Karpas-422 (cell line): ENCODE data around the gene REXO4. TPM values are rescaled to one million over a fixed set of nuclear protein-coding genes. Genes with fewer than 3 reads are reported as not detected.

Source experiments
- DNase-seq: peaks from one replicate; pipeline ENCODE4 v3.0.0-alpha.2; 2015
- H2AFZ ChIP-seq: fragments of 200-600 bp; sonication (generic); 2 replicates; pipeline ENCODE4 v1.6.1; 2014; ENCODE audit warnings: antibody characterized with exemption, low read length, mixed read lengths
- H3K27ac ChIP-seq: fragments of 200-600 bp; sonication (generic); 2 replicates; pipeline ENCODE4 v1.5.1; 2014; ENCODE audit warnings: mild to moderate bottlenecking, low read length, moderate library complexity
- H3K27me3 ChIP-seq: fragments of 200-600 bp; sonication (generic); 2 replicates; pipeline ENCODE4 v1.6.1; 2014; ENCODE audit warnings: low read length, mixed read lengths
- H3K36me3 ChIP-seq: fragments of 200-600 bp; sonication (generic); 2 replicates; pipeline ENCODE4 v1.6.1; 2014; ENCODE audit warnings: low read length, mixed read lengths; ENCODE audit not compliant: insufficient read depth
- H3K4me1 ChIP-seq: fragments of 200-600 bp; sonication (generic); 2 replicates; pipeline ENCODE4 v1.6.1; 2014; ENCODE audit warnings: mild to moderate bottlenecking, low read length, mixed read lengths
- H3K4me2 ChIP-seq: fragments of 200-600 bp; sonication (generic); 2 replicates; pipeline ENCODE4 v1.6.1; 2014; ENCODE audit warnings: low read length, low read depth, mild to moderate bottlenecking; ENCODE audit not compliant: poor library complexity, severe bottlenecking
- H3K4me3 ChIP-seq: fragments of 200-600 bp; sonication (generic); 2 replicates; pipeline ENCODE4 v1.5.1; 2014; ENCODE audit warnings: mild to moderate bottlenecking, antibody characterized with exemption, low read length, mixed read lengths
- H3K79me2 ChIP-seq: fragments of 200-600 bp; sonication (generic); 2 replicates; pipeline ENCODE4 v1.6.1; 2014; ENCODE audit warnings: mild to moderate bottlenecking, low read length, mixed read lengths
- H3K9ac ChIP-seq: fragments of 200-600 bp; sonication (generic); 2 replicates; pipeline ENCODE4 v1.6.0; 2014; ENCODE audit warnings: low read length
- H3K9me2 ChIP-seq: fragments of 200-600 bp; sonication (generic), shearing (Covaris generic); replicated peaks from 2 replicates; pipeline ENCODE4 v1.6.0; 2014; ENCODE audit warnings: mild to moderate bottlenecking, low read length, moderate library complexity; ENCODE audit not compliant: insufficient read depth
- H3K9me3 ChIP-seq: fragments of 300-700, 200-600 bp; sonication (generic); 2 replicates; pipeline ENCODE4 v1.6.1; 2014; ENCODE audit warnings: low read length, mixed read lengths
- H4K20me1 ChIP-seq: fragments of 200-600 bp; sonication (generic); 2 replicates; pipeline ENCODE4 v1.6.1; 2014; ENCODE audit warnings: mild to moderate bottlenecking, antibody characterized with exemption, low read length, low read depth; ENCODE audit not compliant: insufficient read depth
- total RNA-seq: library from RNA; depleted of rRNA; stranded (reverse); fragments of >200 nt; shearing (Covaris generic); gene quantifications from 2 replicates; pipeline ENCODE4 v1.2.3, GENCODE V29; 2014; ENCODE audit warnings: low replicate concordance

Gene REXO4
- total RNA-seq, 1 experiment from 2014 or later = 10.5 TPM

DNA sequence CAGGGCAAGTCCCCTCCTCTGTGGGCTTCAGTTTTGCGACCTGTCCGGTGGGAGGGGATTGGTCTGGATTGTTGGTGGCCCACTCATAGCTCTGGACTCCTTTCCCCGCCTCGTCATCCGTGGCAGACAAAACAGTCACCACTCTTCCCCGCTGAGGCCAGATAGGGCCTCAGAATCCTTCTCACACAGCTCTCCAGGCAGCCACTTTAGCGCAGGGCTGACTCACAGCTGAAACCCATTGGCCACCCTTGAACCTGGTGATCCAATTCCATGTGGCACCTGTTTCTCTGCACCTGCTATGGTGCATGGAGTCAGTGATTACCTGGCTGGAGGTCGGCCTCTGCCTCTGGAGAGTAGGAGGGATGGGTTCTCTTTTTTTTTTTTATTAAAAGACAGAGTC is 26.2 kb upstream of the REXO4 start:
- Histone ChIP-seq H3K27me3 (no peaks in the 10 kb centered on the region), H3K4me1 (peaks cover 14% of the 10 kb centered on the region), H3K4me2 (no peak overlapping the region), H3K9me2 (no peaks in the 10 kb centered on the region), H4K20me1 (no peaks in the 10 kb centered on the region), H3K27ac (no peak overlapping the region), H3K9ac (no peak overlapping the region), H3K9me3 (no peaks in the 10 kb centered on the region), H3K36me3 (no peaks in the 10 kb centered on the region), H3K4me3 (no peak overlapping the region), H2AFZ (no peak overlapping the region), H3K79me2 (no peaks in the 10 kb centered on the region)
- DNase-seq = no peak

DNA sequence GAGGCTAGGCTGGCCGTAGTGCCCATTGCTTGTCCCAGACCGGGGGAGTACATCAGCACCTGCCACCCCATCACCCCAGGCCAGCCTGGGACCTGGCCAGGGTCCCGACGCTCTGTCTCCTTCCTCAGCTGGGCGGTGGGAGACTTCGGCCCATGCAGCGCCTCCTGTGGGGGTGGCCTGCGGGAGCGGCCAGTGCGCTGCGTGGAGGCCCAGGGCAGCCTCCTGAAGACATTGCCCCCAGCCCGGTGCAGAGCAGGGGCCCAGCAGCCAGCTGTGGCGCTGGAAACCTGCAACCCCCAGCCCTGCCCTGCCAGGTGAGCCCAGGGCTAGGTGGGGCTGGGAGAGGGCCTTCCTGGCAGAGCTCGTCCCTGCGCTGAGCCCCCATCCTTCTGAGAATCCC is 25.4 kb upstream of the REXO4 start:
- Histone ChIP-seq H3K9me2 (no peaks in the 10 kb centered on the region), H3K79me2 (no peaks in the 10 kb centered on the region), H4K20me1 (no peaks in the 10 kb centered on the region), H3K27ac (no peak overlapping the region), H3K9ac (no peak overlapping the region), H2AFZ (no peak overlapping the region), H3K4me1 (peaks cover 14% of the 10 kb centered on the region), H3K4me3 (no peak overlapping the region), H3K4me2 (no peak overlapping the region), H3K9me3 (no peaks in the 10 kb centered on the region), H3K27me3 (no peaks in the 10 kb centered on the region), H3K36me3 (no peaks in the 10 kb centered on the region)
- no peak for DNase-seq

DNA sequence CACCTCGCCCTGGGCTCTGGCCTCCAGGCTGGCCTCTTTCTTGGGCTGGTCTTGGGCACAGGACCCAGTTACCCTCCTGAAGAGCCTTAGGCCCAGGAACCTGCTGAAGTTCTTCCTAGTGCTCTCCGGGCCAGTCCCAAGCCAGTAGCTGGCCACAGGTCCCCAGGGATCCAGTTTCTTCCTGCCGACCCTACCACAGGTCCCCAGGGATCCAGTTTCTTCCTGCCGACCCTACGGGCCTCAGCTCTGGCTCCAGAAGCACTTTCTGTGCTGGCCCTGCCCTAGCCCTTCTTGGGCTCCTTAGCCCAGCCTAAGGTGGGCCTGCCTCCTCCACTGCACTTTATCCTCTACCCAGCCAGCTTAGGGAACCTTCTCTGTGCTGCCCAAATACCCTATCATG is 23.8 kb upstream of the REXO4 start:
- Histone ChIP-seq H3K27ac (no peak overlapping the region), H3K36me3 (no peaks in the 10 kb centered on the region), H3K4me3 (no peak overlapping the region), H3K4me2 (no peak overlapping the region), H3K9me3 (no peaks in the 10 kb centered on the region), H3K79me2 (no peaks in the 10 kb centered on the region), H3K4me1 (peaks cover 18% of the 10 kb centered on the region), H2AFZ (no peak overlapping the region), H3K9me2 (no peaks in the 10 kb centered on the region), H3K27me3 (no peaks in the 10 kb centered on the region), H3K9ac (no peak overlapping the region), H4K20me1 (no peaks in the 10 kb centered on the region)
- DNase-seq = no peak

DNA sequence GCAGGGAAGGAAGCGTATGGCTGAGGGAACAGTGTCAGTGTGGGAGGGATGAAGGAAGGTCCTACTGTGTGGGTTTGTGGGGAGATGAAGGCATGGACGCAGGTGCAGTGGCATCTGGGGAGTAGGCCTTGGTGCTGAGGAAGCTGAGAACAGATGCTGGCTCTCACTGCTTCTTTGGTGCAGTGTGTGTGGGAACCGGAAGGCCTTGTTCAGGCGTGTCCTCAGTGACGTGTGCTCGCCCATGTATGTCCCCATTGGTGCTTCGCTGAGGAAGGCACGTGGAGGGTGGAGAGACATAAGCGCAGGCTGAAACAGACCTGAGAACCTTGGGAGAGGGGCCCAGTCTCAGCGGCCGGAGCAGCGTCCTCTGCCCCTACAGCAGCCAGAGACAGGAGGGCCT is 23.1 kb upstream of the REXO4 start:
- no peak overlapping the region for H3K27ac ChIP-seq
- peak overlapping the region; percentile 26; the same call in 1 of the 2 replicates for H3K9ac ChIP-seq

DNA sequence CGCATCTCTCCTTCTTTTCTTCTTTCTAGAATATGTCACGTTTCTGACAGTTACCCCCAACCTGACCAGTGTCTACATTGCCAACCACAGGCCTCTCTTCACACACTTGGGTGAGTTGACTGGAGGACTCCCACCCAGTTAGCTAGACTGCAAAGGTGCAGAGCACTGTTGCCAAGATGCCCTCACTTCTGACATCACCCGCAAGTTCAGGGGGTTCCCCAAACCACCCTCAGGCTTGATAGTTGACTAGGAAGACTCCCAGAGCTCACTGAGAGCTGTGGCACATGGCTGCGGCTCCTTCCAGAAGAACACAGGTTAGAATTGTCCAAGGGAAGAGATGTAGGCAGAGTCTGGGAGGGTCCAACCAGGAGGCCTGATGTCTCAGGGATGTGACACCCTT is 21.5 kb upstream of the REXO4 start:
- no peaks in the 10 kb centered on the region for H3K36me3 ChIP-seq
- no peaks in the 10 kb centered on the region for H3K27me3 ChIP-seq
- DNase-seq = no peak
- H3K4me2 ChIP-seq = no peak overlapping the region
- no peaks in the 10 kb centered on the region for H3K79me2 ChIP-seq
- H3K9ac ChIP-seq = no peak overlapping the region
- H2AFZ ChIP-seq = no peak overlapping the region
- no peaks in the 10 kb centered on the region for H3K9me2 ChIP-seq
- H3K4me3 ChIP-seq = no peak overlapping the region
- H3K4me1 ChIP-seq = peaks cover 18% of the 10 kb centered on the region
- no peaks in the 10 kb centered on the region for H4K20me1 ChIP-seq
- H3K27ac ChIP-seq = no peak overlapping the region
- no peaks in the 10 kb centered on the region for H3K9me3 ChIP-seq

More for the DNA sequence above, 23.1 kb upstream of the REXO4 start:
- H3K79me2 ChIP-seq = no peaks in the 10 kb centered on the region
- H2AFZ ChIP-seq = no peak overlapping the region
- no peaks in the 10 kb centered on the region for H3K27me3 ChIP-seq
- DNase-seq = peak; percentile 74
- no peaks in the 10 kb centered on the region for H3K36me3 ChIP-seq
- no peak overlapping the region for H3K4me3 ChIP-seq
- no peaks in the 10 kb centered on the region for H4K20me1 ChIP-seq
- H3K9me3 ChIP-seq = no peaks in the 10 kb centered on the region
- peaks cover 18% of the 10 kb centered on the region for H3K4me1 ChIP-seq
- H3K9me2 ChIP-seq = no peaks in the 10 kb centered on the region
- no peak overlapping the region for H3K4me2 ChIP-seq

DNA sequence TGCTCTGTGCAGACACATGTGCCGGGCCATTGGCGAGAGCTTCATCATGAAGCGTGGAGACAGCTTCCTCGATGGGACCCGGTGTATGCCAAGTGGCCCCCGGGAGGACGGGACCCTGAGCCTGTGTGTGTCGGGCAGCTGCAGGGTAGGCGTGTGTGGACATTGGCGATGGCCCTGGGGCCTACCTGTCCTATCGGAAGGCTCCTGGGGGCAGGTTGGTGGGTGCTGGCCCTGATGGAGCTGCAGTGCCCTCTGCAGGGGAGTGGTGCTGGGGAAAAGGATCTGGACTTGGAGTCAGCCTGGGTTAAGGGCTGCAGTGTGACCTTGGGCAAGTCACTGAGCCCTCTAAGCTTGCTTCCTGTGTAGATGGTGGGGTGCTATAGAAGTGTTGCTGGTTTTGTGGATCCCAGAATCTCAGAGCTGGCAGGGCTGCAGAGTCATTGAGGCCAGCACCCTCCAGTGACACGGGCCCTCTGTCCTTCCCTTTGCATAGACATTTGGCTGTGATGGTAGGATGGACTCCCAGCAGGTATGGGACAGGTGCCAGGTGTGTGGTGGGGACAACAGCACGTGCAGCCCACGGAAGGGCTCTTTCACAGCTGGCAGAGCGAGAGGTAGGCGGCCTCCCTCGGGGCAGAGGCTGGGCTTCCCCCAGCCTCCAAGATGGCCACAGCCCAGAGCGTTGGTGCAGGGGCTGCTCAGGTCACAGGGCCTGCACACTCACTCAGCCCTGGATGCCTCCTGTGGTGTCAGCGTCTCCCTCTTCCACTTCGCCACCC is 20.1 kb upstream of the REXO4 start:
- Histone ChIP-seq H3K27ac (no peak overlapping the region), H3K4me3 (no peak overlapping the region), H3K36me3 (no peaks in the 10 kb centered on the region), H3K9me2 (no peaks in the 10 kb centered on the region), H4K20me1 (no peaks in the 10 kb centered on the region), H3K9me3 (no peaks in the 10 kb centered on the region), H3K4me1 (peaks cover 18% of the 10 kb centered on the region), H3K27me3 (no peaks in the 10 kb centered on the region), H3K9ac (no peak overlapping the region), H3K79me2 (no peaks in the 10 kb centered on the region), H2AFZ (no peak overlapping the region), H3K4me2 (peak overlapping the region; percentile 19)
- DNase-seq = peak; percentile 78

DNA sequence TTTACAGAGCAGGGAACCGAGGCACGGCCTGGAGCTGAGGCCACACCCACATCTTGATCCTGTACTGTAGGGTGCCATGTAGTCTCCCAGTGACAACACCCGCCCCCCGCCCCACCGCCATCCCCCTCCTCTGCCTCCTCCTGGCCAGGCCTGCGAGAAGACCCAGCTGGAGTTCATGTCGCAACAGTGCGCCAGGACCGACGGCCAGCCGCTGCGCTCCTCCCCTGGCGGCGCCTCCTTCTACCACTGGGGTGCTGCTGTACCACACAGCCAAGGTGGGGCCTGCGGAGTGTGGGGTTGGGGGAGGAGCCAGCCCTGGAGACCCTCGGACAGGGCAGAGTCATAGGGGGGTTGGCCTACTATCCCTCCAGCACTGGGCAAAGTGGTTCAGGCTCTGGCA is 18.9 kb upstream of the REXO4 start:
- H3K9me2 ChIP-seq = no peaks in the 10 kb centered on the region
- no peak overlapping the region for H3K27ac ChIP-seq
- H3K9ac ChIP-seq = no peak overlapping the region
- no peaks in the 10 kb centered on the region for H4K20me1 ChIP-seq
- H3K79me2 ChIP-seq = no peaks in the 10 kb centered on the region
- no peaks in the 10 kb centered on the region for H3K27me3 ChIP-seq
- no peak overlapping the region for H3K4me2 ChIP-seq
- no peak for DNase-seq
- H3K4me3 ChIP-seq = no peak overlapping the region
- no peak overlapping the region for H2AFZ ChIP-seq
- H3K9me3 ChIP-seq = no peaks in the 10 kb centered on the region
- peaks cover 15% of the 10 kb centered on the region for H3K4me1 ChIP-seq
- H3K36me3 ChIP-seq = no peaks in the 10 kb centered on the region

DNA sequence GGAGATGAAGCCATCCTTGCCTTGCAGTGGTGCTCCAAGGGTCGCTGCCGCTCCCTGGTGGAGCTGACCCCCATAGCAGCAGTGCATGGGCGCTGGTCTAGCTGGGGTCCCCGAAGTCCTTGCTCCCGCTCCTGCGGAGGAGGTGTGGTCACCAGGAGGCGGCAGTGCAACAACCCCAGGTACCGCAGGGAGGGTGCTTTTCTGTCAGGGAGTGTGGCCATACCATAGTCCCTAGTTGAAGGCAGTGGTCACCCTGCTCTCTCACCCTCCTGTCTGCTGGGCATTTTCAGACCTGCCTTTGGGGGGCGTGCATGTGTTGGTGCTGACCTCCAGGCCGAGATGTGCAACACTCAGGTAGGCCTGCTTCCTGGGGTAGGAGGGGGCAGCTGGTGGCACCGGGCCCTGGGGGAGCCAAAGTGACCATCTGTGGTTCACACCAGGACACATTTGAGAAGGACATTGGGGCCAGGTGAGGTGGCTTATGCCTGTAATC is 15.6 kb upstream of the REXO4 start:
- H3K9me3 ChIP-seq = no peaks in the 10 kb centered on the region
- H3K36me3 ChIP-seq = no peaks in the 10 kb centered on the region
- no peak overlapping the region for H3K4me2 ChIP-seq
- no peak overlapping the region for H3K9ac ChIP-seq
- DNase-seq = no peak
- H4K20me1 ChIP-seq = no peaks in the 10 kb centered on the region
- H3K9me2 ChIP-seq = no peaks in the 10 kb centered on the region
- H3K79me2 ChIP-seq = no peaks in the 10 kb centered on the region
- H3K4me1 ChIP-seq = peaks cover 3% of the 10 kb centered on the region
- H3K27ac ChIP-seq = no peak overlapping the region
- H3K4me3 ChIP-seq = no peak overlapping the region
- H3K27me3 ChIP-seq = no peaks in the 10 kb centered on the region
- no peak overlapping the region for H2AFZ ChIP-seq
